ENCODE data around the gene ANK3.

The ANK3 gene

GRCh38 chr10:60281792-60282353 lies 107.8 kb downstream of the ANK3 start:
- Histone ChIP-seq H2AFZ (ENCODE audit: low read depth, low read length) (no peak overlapping the region), H4K8ac (ENCODE audit: low read length) (no peak overlapping the region), H3K36me3 (ENCODE audit: control insufficient read depth in 1 of 2, insufficient read depth in 2 of 2, low read depth in 1 of 2, low read length in 2 of 2) (peaks cover 0 to 3% of the 10 kb centered on the region in 2 experiments), H3K27ac (ENCODE audit: low read length, poor library complexity, severe bottlenecking) (peak overlapping the region; percentile 71), H4K91ac (ENCODE audit: low read length) (no peak overlapping the region), H3K23ac (ENCODE audit: low read length in 2 of 2) (no peak overlapping the region), H3K18ac (ENCODE audit: low read depth in 1 of 2, low read length in 2 of 2) (no peak overlapping the region), H3K14ac (ENCODE audit: low read length in 2 of 2) (no peak overlapping the region), H3K9ac (ENCODE audit: low read length) (no peak overlapping the region), H3K27me3 (ENCODE audit: control insufficient read depth in 1 of 2, insufficient read depth in 1 of 2, low read length in 2 of 2) (no peaks in the 10 kb centered on the region), H3K4me3 (ENCODE audit: insufficient read depth in 1 of 2, low read depth in 1 of 2, low read length in 2 of 2) (no peak overlapping the region), H3K4me1 (ENCODE audit: control insufficient read depth, insufficient read depth, low read depth, low read length) (peaks cover 2% of the 10 kb centered on the region), H2BK120ac (ENCODE audit: low read depth, low read length) (no peak overlapping the region), H2BK12ac (ENCODE audit: low read length in 2 of 2) (no peak overlapping the region), H3K9me3 (ENCODE audit: control insufficient read depth, low read length) (no peaks in the 10 kb centered on the region), H3K79me1 (replicated peaks; ENCODE audit: low read length, poor library complexity, severe bottlenecking) (peaks cover 8% of the 10 kb centered on the region), H2BK5ac (ENCODE audit: low read depth, low read length, poor library complexity, severe bottlenecking) (no peak overlapping the region), H2AK5ac (ENCODE audit: low read length, severe bottlenecking) (no peak overlapping the region), H3K4me2 (ENCODE audit: low read length, poor library complexity, severe bottlenecking) (no peak overlapping the region), H2BK15ac (ENCODE audit: low read depth, poor library complexity, severe bottlenecking) (no peak overlapping the region), H3K4ac (ENCODE audit: low read depth in 1 of 2, low read length in 2 of 2) (no peak overlapping the region)
- WGBS = 47% methylated on average over 4 of the region's 6 CpGs
- peak; percentile 59 for DNase-seq

- no peak overlapping the region for H3K18ac ChIP-seq (ENCODE audit: low read depth in 1 of 2, low read length in 2 of 2)
- peak overlapping the region; percentile 69 for H2AK5ac ChIP-seq (ENCODE audit: low read length, severe bottlenecking)
- no peak overlapping the region for H3K4me2 ChIP-seq (ENCODE audit: low read length, poor library complexity, severe bottlenecking)
- H3K27me3 ChIP-seq (ENCODE audit: control insufficient read depth in 1 of 2, insufficient read depth in 1 of 2, low read length in 2 of 2) = no peaks in the 10 kb centered on the region
- H3K4me1 ChIP-seq (ENCODE audit: control insufficient read depth, insufficient read depth, low read depth, low read length) = peaks cover 2% of the 10 kb centered on the region
- DNase-seq = peak; percentile 83
- no peaks in the 10 kb centered on the region for H3K9me3 ChIP-seq (ENCODE audit: control insufficient read depth, low read length)
- 40% methylated on average over 1 of the region's 1 CpG for WGBS
- H3K36me3 ChIP-seq (ENCODE audit: control insufficient read depth in 1 of 2, insufficient read depth in 2 of 2, low read depth in 1 of 2, low read length in 2 of 2) = peaks cover 0 to 3% of the 10 kb centered on the region in 2 experiments
- no peak overlapping the region for H4K91ac ChIP-seq (ENCODE audit: low read length)
- H4K8ac ChIP-seq (ENCODE audit: low read length) = no peak overlapping the region
- no peak overlapping the region for H2BK15ac ChIP-seq (ENCODE audit: low read depth, poor library complexity, severe bottlenecking)
- H3K4ac ChIP-seq (ENCODE audit: low read depth in 1 of 2, low read length in 2 of 2) = no peak overlapping the region
- H3K4me3 ChIP-seq (ENCODE audit: insufficient read depth in 1 of 2, low read depth in 1 of 2, low read length in 2 of 2) = no peak overlapping the region
- no peak overlapping the region for H3K9ac ChIP-seq (ENCODE audit: low read length)
- H3K79me1 ChIP-seq (replicated peaks; ENCODE audit: low read length, poor library complexity, severe bottlenecking) = peaks cover 8% of the 10 kb centered on the region
- H3K14ac ChIP-seq (ENCODE audit: low read length in 2 of 2) = no peak overlapping the region
- no peak overlapping the region for H2AFZ ChIP-seq (ENCODE audit: low read depth, low read length)
- H3K23ac ChIP-seq (ENCODE audit: low read length in 2 of 2) = no peak overlapping the region
- no peak overlapping the region for H2BK5ac ChIP-seq (ENCODE audit: low read depth, low read length, poor library complexity, severe bottlenecking)
- no peak overlapping the region for H2BK12ac ChIP-seq (ENCODE audit: low read length in 2 of 2)
- H2BK120ac ChIP-seq (ENCODE audit: low read depth, low read length) = no peak overlapping the region
- peak overlapping the region; percentile 71 for H3K27ac ChIP-seq (ENCODE audit: low read length, poor library complexity, severe bottlenecking)
Observed at GRCh38 chr10:60281331-60281730, 108.3 kb downstream of the ANK3 start.

DNA sequence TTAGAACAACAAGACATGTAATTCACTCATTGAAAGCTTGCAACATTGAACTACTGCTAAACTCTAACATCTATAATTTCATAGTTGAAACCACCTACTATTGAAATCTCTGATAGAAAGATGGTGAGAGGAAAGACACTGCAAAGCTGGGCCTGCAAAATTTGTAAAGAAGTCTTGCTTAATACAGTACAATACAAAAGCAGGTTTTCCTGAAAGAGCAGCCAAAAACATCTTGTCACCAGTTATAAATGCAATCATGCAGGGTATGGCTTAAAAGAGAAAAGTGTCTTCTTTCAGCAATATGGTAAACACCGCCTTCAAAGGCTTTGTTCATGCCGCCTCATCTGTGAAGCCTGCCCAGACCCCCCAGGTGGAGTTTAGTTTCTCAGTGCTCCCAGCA lies 109.2 kb downstream of the ANK3 start:
- peaks cover 2% of the 10 kb centered on the region for H3K4me1 ChIP-seq (ENCODE audit: control insufficient read depth, insufficient read depth, low read depth, low read length)
- H2BK15ac ChIP-seq (ENCODE audit: low read depth, poor library complexity, severe bottlenecking) = no peak overlapping the region
- H2BK5ac ChIP-seq (ENCODE audit: low read depth, low read length, poor library complexity, severe bottlenecking) = no peak overlapping the region
- H2AFZ ChIP-seq (ENCODE audit: low read depth, low read length) = no peak overlapping the region
- peaks cover 0 to 3% of the 10 kb centered on the region in 2 experiments for H3K36me3 ChIP-seq (ENCODE audit: control insufficient read depth in 1 of 2, insufficient read depth in 2 of 2, low read depth in 1 of 2, low read length in 2 of 2)
- no peak overlapping the region for H3K14ac ChIP-seq (ENCODE audit: low read length in 2 of 2)
- no peak overlapping the region for H2AK5ac ChIP-seq (ENCODE audit: low read length, severe bottlenecking)
- no peak overlapping the region for H3K23ac ChIP-seq (ENCODE audit: low read length in 2 of 2)
- H4K8ac ChIP-seq (ENCODE audit: low read length) = no peak overlapping the region
- no peak overlapping the region for H3K4me2 ChIP-seq (ENCODE audit: low read length, poor library complexity, severe bottlenecking)
- WGBS = 96% methylated on average over 2 of the region's 2 CpGs
- no peaks in the 10 kb centered on the region for H3K9me3 ChIP-seq (ENCODE audit: control insufficient read depth, low read length)
- peaks cover 8% of the 10 kb centered on the region for H3K79me1 ChIP-seq (replicated peaks; ENCODE audit: low read length, poor library complexity, severe bottlenecking)
- H3K27me3 ChIP-seq (ENCODE audit: control insufficient read depth in 1 of 2, insufficient read depth in 1 of 2, low read length in 2 of 2) = no peaks in the 10 kb centered on the region
- DNase-seq = no peak
- no peak overlapping the region for H3K9ac ChIP-seq (ENCODE audit: low read length)
- no peak overlapping the region for H4K91ac ChIP-seq (ENCODE audit: low read length)
- H2BK12ac ChIP-seq (ENCODE audit: low read length in 2 of 2) = no peak overlapping the region
- no peak overlapping the region for H3K27ac ChIP-seq (ENCODE audit: low read length, poor library complexity, severe bottlenecking)
- peak overlapping the region; percentile 34 for H2BK120ac ChIP-seq (ENCODE audit: low read depth, low read length)
- H3K4ac ChIP-seq (ENCODE audit: low read depth in 1 of 2, low read length in 2 of 2) = no peak overlapping the region
- H3K18ac ChIP-seq (ENCODE audit: low read depth in 1 of 2, low read length in 2 of 2) = peak overlapping the region in 1 of 2 experiments; percentile 43
- no peak overlapping the region for H3K4me3 ChIP-seq (ENCODE audit: insufficient read depth in 1 of 2, low read depth in 1 of 2, low read length in 2 of 2)

DNA sequence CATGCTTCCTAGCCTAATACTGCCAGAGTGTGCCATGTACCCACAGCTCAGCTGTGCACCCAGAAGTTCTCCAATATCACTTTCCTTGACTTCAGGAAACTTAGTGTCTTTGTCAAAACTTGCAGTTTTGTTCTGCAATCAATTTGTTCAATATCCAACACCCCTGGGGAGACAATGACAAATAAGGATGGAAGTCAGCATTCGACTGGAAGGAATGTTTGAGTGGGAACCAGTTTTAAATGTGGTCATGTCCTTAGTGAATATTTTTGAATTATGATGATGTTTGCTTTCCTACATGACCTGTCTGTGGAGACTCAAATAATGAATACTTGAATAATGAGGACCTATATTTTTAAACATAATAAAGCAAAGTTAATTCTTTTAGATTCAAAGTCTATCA lies 112.0 kb downstream of the ANK3 start:
- Histone ChIP-seq H3K9ac (ENCODE audit: low read length) (no peak overlapping the region), H2BK12ac (ENCODE audit: low read length in 2 of 2) (no peak overlapping the region), H3K4ac (ENCODE audit: low read depth in 1 of 2, low read length in 2 of 2) (no peak overlapping the region), H2AK5ac (ENCODE audit: low read length, severe bottlenecking) (no peak overlapping the region), H4K8ac (ENCODE audit: low read length) (no peak overlapping the region), H3K36me3 (ENCODE audit: control insufficient read depth in 1 of 2, insufficient read depth in 2 of 2, low read depth in 1 of 2, low read length in 2 of 2) (peaks cover 0 to 3% of the 10 kb centered on the region in 2 experiments), H3K4me1 (ENCODE audit: control insufficient read depth, insufficient read depth, low read depth, low read length) (peaks cover 2% of the 10 kb centered on the region), H3K14ac (ENCODE audit: low read length in 2 of 2) (no peak overlapping the region), H3K18ac (ENCODE audit: low read depth in 1 of 2, low read length in 2 of 2) (no peak overlapping the region), H3K4me3 (ENCODE audit: insufficient read depth in 1 of 2, low read depth in 1 of 2, low read length in 2 of 2) (no peak overlapping the region), H2BK120ac (ENCODE audit: low read depth, low read length) (no peak overlapping the region), H2AFZ (ENCODE audit: low read depth, low read length) (no peak overlapping the region), H4K91ac (ENCODE audit: low read length) (no peak overlapping the region), H2BK5ac (ENCODE audit: low read depth, low read length, poor library complexity, severe bottlenecking) (no peak overlapping the region), H3K27me3 (ENCODE audit: control insufficient read depth in 1 of 2, insufficient read depth in 1 of 2, low read length in 2 of 2) (no peaks in the 10 kb centered on the region), H3K27ac (ENCODE audit: low read length, poor library complexity, severe bottlenecking) (no peak overlapping the region), H3K79me1 (replicated peaks; ENCODE audit: low read length, poor library complexity, severe bottlenecking) (peaks cover 3% of the 10 kb centered on the region), H3K9me3 (ENCODE audit: control insufficient read depth, low read length) (no peaks in the 10 kb centered on the region), H3K4me2 (ENCODE audit: low read length, poor library complexity, severe bottlenecking) (no peak overlapping the region), H2BK15ac (ENCODE audit: low read depth, poor library complexity, severe bottlenecking) (no peak overlapping the region), H3K23ac (ENCODE audit: low read length in 2 of 2) (no peak overlapping the region)
- WGBS = 77% methylated on average over 1 of the region's 1 CpG
- no peak for DNase-seq

Data from mesenchymal stem cell (in vitro differentiated cells and primary cell).